ENCODE results near the gene TMEM204.
"Not testable (repeated sequence)": the region's sequence is repeated elsewhere in the genome, so short reads cannot be mapped to it uniquely, and the experiment has no call there.

The TMEM204 gene

GRCh38 chr16:1560153-1560552, 26.7 kb downstream of the TMEM204 start:
- DNase-seq: no peak

- no peak for DNase-seq
Observed at GRCh38 chr16:1560866-1561265, 27.4 kb downstream of the TMEM204 start.

GRCh38 chr16:1561266-1561665, 27.8 kb downstream of the TMEM204 start:
- DNase-seq: no peak

GRCh38 chr16:1561836-1562235, 28.4 kb downstream of the TMEM204 start:
- no peak for DNase-seq

- no peak for DNase-seq
Observed at GRCh38 chr16:1563786-1564185, 30.3 kb downstream of the TMEM204 start.

GRCh38 chr16:1564325-1564724, 30.9 kb downstream of the TMEM204 start:
- no peak for DNase-seq

- DNase-seq: no peak
Observed at GRCh38 chr16:1565083-1565805, 31.8 kb downstream of the TMEM204 start.

GRCh38 chr16:1567988-1568387, 34.5 kb downstream of the TMEM204 start:
- no peak for DNase-seq

- DNase-seq: no peak
Observed at GRCh38 chr16:1571012-1571671, 37.7 kb downstream of the TMEM204 start.

GRCh38 chr16:1572673-1573072, 39.2 kb downstream of the TMEM204 start:
- no peak for DNase-seq

- DNase-seq: no peak
Observed at GRCh38 chr16:1573301-1573700, 39.8 kb downstream of the TMEM204 start.

- DNase-seq: no peak
Observed at GRCh38 chr16:1575578-1575977, 42.1 kb downstream of the TMEM204 start.

- no peak for DNase-seq
Observed at GRCh38 chr16:1579214-1579613, 45.7 kb downstream of the TMEM204 start.

GRCh38 chr16:1580256-1580655, 46.8 kb downstream of the TMEM204 start:
- no peak for DNase-seq

GRCh38 chr16:1580956-1581355, 47.5 kb downstream of the TMEM204 start:
- DNase-seq: no peak

- no peak for DNase-seq
Observed at GRCh38 chr16:1581804-1582203, 48.3 kb downstream of the TMEM204 start.

GRCh38 chr16:1583180-1583579, 49.7 kb downstream of the TMEM204 start:
- no peak for DNase-seq

- no peak for DNase-seq
Observed at GRCh38 chr16:1584926-1585484, 51.5 kb downstream of the TMEM204 start.

- no peak for DNase-seq
Observed at GRCh38 chr16:1590366-1590765, 56.9 kb downstream of the TMEM204 start.

GRCh38 chr16:1590930-1591705, 57.7 kb downstream of the TMEM204 start:
- DNase-seq: no peak

GRCh38 chr16:1592446-1592845, 59.0 kb downstream of the TMEM204 start:
- no peak for DNase-seq

- DNase-seq: not testable (repeated sequence)
Observed at GRCh38 chr16:1595511-1595910, 62.0 kb downstream of the TMEM204 start.

GRCh38 chr16:1596516-1596915, 63.0 kb downstream of the TMEM204 start:
- no peak for DNase-seq

GRCh38 chr16:1597154-1597553, 63.7 kb downstream of the TMEM204 start:
- DNase-seq: no peak

Measured in activated naive CD4-positive, alpha-beta T cell treated with anti-CD3 and anti-CD28 coated beads, Interleukin-2, amount 50 U/mL, for 16 hours (primary cell).